WTC11 (cell line): Measurements from ENCODE around the gene NAPB. TPM values are rescaled to one million over a fixed set of nuclear protein-coding genes. Genes with fewer than 3 reads are reported as not detected.

Experiments
- ATAC-seq: fragments of 200-7000 bp; cut with Tn5 transposase; 2 replicates; pipeline ENCODE4 v1.10.0; 2021; ENCODE audit warnings: mild to moderate bottlenecking, moderate library complexity
- CTCF ChIA-PET: fragments of 300-600 bp; sonication (Branson Sonifier 250); formaldehyde crosslinking; loops from one replicate; lab custom pipeline; 2021; ENCODE audit warnings: antibody characterized with exemption; lab: Charles Lee
- POLR2A ChIA-PET: fragments of 350-600 bp; sonication (Branson Sonifier 250); formaldehyde crosslinking; loops from one replicate; lab custom pipeline; 2021; ENCODE audit warnings: antibody characterized with exemption; lab: Charles Lee
- DNase-seq: peaks from one replicate; pipeline ENCODE4 v3.0.0; 2021; ENCODE audit warnings: low spot score
- H3K27ac Mint-ChIP-seq: 2 replicates; pipeline ENCODE4 v1.8.0; 2021; ENCODE audit warnings: mixed read lengths
- H3K27me3 Mint-ChIP-seq: 2 replicates; pipeline ENCODE4 v1.8.0; 2021; ENCODE audit warnings: low read depth, mild to moderate bottlenecking, moderate library complexity, mixed read lengths
- H3K36me3 Mint-ChIP-seq: 2 replicates; pipeline ENCODE4 v1.8.0; 2021; ENCODE audit warnings: mixed read lengths
- H3K4me1 Mint-ChIP-seq: 2 replicates; pipeline ENCODE4 v1.8.0; 2022; ENCODE audit warnings: mixed read lengths
- H3K4me3 Mint-ChIP-seq: 2 replicates; pipeline ENCODE4 v1.8.0; 2021; ENCODE audit warnings: mild to moderate bottlenecking, moderate library complexity, mixed read lengths
- H3K9me3 Mint-ChIP-seq: 2 replicates; pipeline ENCODE4 v1.8.0; 2021; ENCODE audit warnings: mixed read lengths
- CREM ChIP-seq: sonication (generic); formaldehyde crosslinking; IDR thresholded peaks from 2 replicates; pipeline ENCODE4 v1.8.1; 2022; ENCODE audit warnings: mild to moderate bottlenecking, missing genetic modification reagents, moderate library complexity
- ESRRA ChIP-seq: sonication (generic); formaldehyde crosslinking; IDR thresholded peaks from 2 replicates; pipeline ENCODE4 v1.8.1; 2022; ENCODE audit warnings: mild to moderate bottlenecking, missing genetic modification reagents, borderline replicate concordance
- FOXK1 ChIP-seq: sonication (generic); formaldehyde crosslinking; IDR thresholded peaks from 2 replicates; pipeline ENCODE4 v1.8.0; 2022; ENCODE audit warnings: mild to moderate bottlenecking, moderate library complexity, missing genetic modification reagents
- FOXP1 ChIP-seq: sonication (generic); formaldehyde crosslinking; IDR thresholded peaks from 2 replicates; pipeline ENCODE4 v1.8.0; 2022; ENCODE audit warnings: missing genetic modification reagents, mild to moderate bottlenecking, moderate library complexity, borderline replicate concordance
- FOXP4 ChIP-seq: sonication (generic); formaldehyde crosslinking; IDR thresholded peaks from 2 replicates; pipeline ENCODE4 v1.8.0; 2022; ENCODE audit warnings: mild to moderate bottlenecking, missing genetic modification reagents
- GABPB1 ChIP-seq: sonication (generic); formaldehyde crosslinking; IDR thresholded peaks from 2 replicates; pipeline ENCODE4 v1.8.1; 2023; ENCODE audit warnings: mild to moderate bottlenecking, missing genetic modification reagents
- GRHL2 ChIP-seq: fragments of 250-450 bp; sonication (Bioruptor Pico); IDR thresholded peaks from 2 replicates; pipeline ENCODE4 v1.8.0; 2022; ENCODE audit warnings: mild to moderate bottlenecking, moderate library complexity; ENCODE audit not compliant: insufficient replicate concordance, severe bottlenecking
- GTF2I ChIP-seq: fragments of 250-450 bp; sonication (Bioruptor Pico); conservative IDR thresholded peaks from 2 replicates; pipeline ENCODE4 v1.4.0; 2021; ENCODE audit warnings: mild to moderate bottlenecking
- IRF2 ChIP-seq: sonication (generic); formaldehyde crosslinking; IDR thresholded peaks from 2 replicates; pipeline ENCODE4 v1.8.0; 2022; ENCODE audit warnings: low read depth, missing genetic modification reagents, borderline replicate concordance
- KAT7 ChIP-seq: sonication (generic); formaldehyde crosslinking; IDR thresholded peaks from 2 replicates; pipeline ENCODE4 v1.8.1; 2023; ENCODE audit warnings: missing genetic modification reagents, mild to moderate bottlenecking, borderline replicate concordance
- MAX ChIP-seq: sonication (generic); formaldehyde crosslinking; IDR thresholded peaks from 2 replicates; pipeline ENCODE4 v1.8.0; 2022; ENCODE audit warnings: mild to moderate bottlenecking, missing genetic modification reagents
- MYBL2 ChIP-seq: sonication (generic); formaldehyde crosslinking; IDR thresholded peaks from 2 replicates; pipeline ENCODE4 v1.8.1; 2023; ENCODE audit warnings: mild to moderate bottlenecking, moderate library complexity, missing genetic modification reagents
- PRRX2 ChIP-seq: fragments of 250-450 bp; sonication (Bioruptor Pico); IDR thresholded peaks from 2 replicates; pipeline ENCODE4 v1.8.0; 2021; ENCODE audit warnings: mild to moderate bottlenecking
- RORB ChIP-seq: fragments of 250-450 bp; sonication (Bioruptor Pico); IDR thresholded peaks from 2 replicates; pipeline ENCODE4 v1.9.0; 2021; ENCODE audit warnings: mild to moderate bottlenecking
- SP1 ChIP-seq: sonication (generic); formaldehyde crosslinking; conservative IDR thresholded peaks from 2 replicates; pipeline ENCODE4 v1.8.1; 2022; ENCODE audit warnings: missing genetic modification reagents
- STAT6 ChIP-seq: sonication (generic); formaldehyde crosslinking; conservative IDR thresholded peaks from 2 replicates; pipeline ENCODE4 v1.8.1; 2023; ENCODE audit warnings: mild to moderate bottlenecking, low read depth, missing genetic modification reagents, moderate library complexity
- TP53 ChIP-seq: sonication (generic); formaldehyde crosslinking; IDR thresholded peaks from 2 replicates; pipeline ENCODE4 v1.8.1; 2023; ENCODE audit warnings: mild to moderate bottlenecking, missing genetic modification reagents
- ZBTB21 ChIP-seq: sonication (generic); formaldehyde crosslinking; IDR thresholded peaks from 2 replicates; pipeline ENCODE4 v1.8.1; 2023; ENCODE audit warnings: mild to moderate bottlenecking, missing genetic modification reagents, borderline replicate concordance
- ZBTB43 ChIP-seq: sonication (generic); formaldehyde crosslinking; IDR thresholded peaks from 2 replicates; pipeline ENCODE4 v1.8.1; 2023; ENCODE audit warnings: mild to moderate bottlenecking, missing genetic modification reagents
- ZMAT4 ChIP-seq: fragments of 250-450 bp; sonication (Bioruptor Pico); IDR thresholded peaks from 2 replicates; pipeline ENCODE4 v1.9.0; 2021; ENCODE audit warnings: mild to moderate bottlenecking
- ZNF396 ChIP-seq: fragments of 250-450 bp; sonication (Bioruptor Pico); IDR thresholded peaks from 2 replicates; pipeline ENCODE4 v1.8.0; 2021; ENCODE audit warnings: mild to moderate bottlenecking, moderate library complexity, borderline replicate concordance
- ZNF532 ChIP-seq: fragments of 250-450 bp; sonication (Bioruptor Pico); IDR thresholded peaks from 2 replicates; pipeline ENCODE4 v1.9.0; 2021; ENCODE audit warnings: mild to moderate bottlenecking, borderline replicate concordance
- ZSCAN18 ChIP-seq: fragments of 250-450 bp; sonication (Bioruptor Pico); IDR thresholded peaks from 2 replicates; pipeline ENCODE4 v2.1.2; 2022; ENCODE audit warnings: mild to moderate bottlenecking, moderate library complexity
- total RNA-seq: library from RNA; stranded (reverse); gene quantifications from 3 replicates; pipeline ENCODE4 v1.2.3, GENCODE V29; 2021

The NAPB gene
- total RNA-seq, 1 experiment from 2014 or later = 12.9 TPM

- H3K4me3 Mint-ChIP-seq = peak within 1 kb of the TSS; percentile 97
- ATAC-seq = peak; percentile 93
- H3K4me1 Mint-ChIP-seq = peaks cover 34% of the 10 kb centered on the region
- H3K36me3 Mint-ChIP-seq = peaks cover 12% of the 10 kb centered on the region
- H3K27ac Mint-ChIP-seq = peak within 1 kb of the TSS; percentile 100
- CTCF ChIA-PET = interaction anchor here (0.6 to 2.5 kb wide), 22 partner anchors 8 to 1589 kb away, joined by 3 to 27 read pairs (median 5); partner anchors contain the start of genes NAPB and THBD
- no peaks in the 10 kb centered on the region for H3K9me3 Mint-ChIP-seq
- H3K27me3 Mint-ChIP-seq = no peaks in the 10 kb centered on the region; the same call in none of the 2 replicates
- POLR2A ChIA-PET = interaction anchor here (0.8 to 1.2 kb wide), 4 partner anchors 8 to 71 kb away, joined by 3 to 4 read pairs (median 4); partner anchors contain the start of genes GZF1 and NAPB
- peak; percentile 94 for DNase-seq
- TF ChIP-seq FOXP1 (CRISPR knock-in tag) (peak; percentile 48; the same call in 1 of the 2 replicates), MYBL2 (no peak), KAT7 (CRISPR knock-in tag) (no peak), ZNF396 (no peak), TP53 (CRISPR knock-in tag) (no peak), ZNF532 (CRISPR knock-in tag) (no peak), ESRRA (CRISPR knock-in tag) (no peak), ZBTB21 (CRISPR knock-in tag) (no peak), RORB (no peak), STAT6 (CRISPR knock-in tag) (no peak), ZSCAN18 (no peak), MAX (CRISPR knock-in tag) (peak; percentile 76), PRRX2 (CRISPR knock-in tag) (no peak), CREM (no peak), GRHL2 (CRISPR knock-in tag) (no peak), FOXK1 (no peak), ZBTB43 (CRISPR knock-in tag) (0 out of 2 replicates have a peak, but pooled peaks have one; percentile 54), GABPB1 (peak; percentile 72; the same call in 1 of the 2 replicates), SP1 (CRISPR knock-in tag) (peak; percentile 100), ZMAT4 (CRISPR knock-in tag) (no peak), GTF2I (CRISPR knock-in tag) (no peak), IRF2 (CRISPR knock-in tag) (no peak), FOXP4 (CRISPR knock-in tag) (0 out of 2 replicates have a peak, but pooled peaks have one; percentile 13)
Observed at GRCh38 chr20:23350196-23350903, 70.9 kb downstream of the NAPB start, which contains the start of gene NXT1. Gene NXT1 (plus strand): TSS chr20:23350791. CDS start chr20:23354042, 3,251 bp downstream.
